ENCODE results near the gene NSL1.
"Not testable (repeated sequence)": the region's sequence is repeated elsewhere in the genome, so short reads cannot be mapped to it uniquely, and the experiment has no call there.

The NSL1 gene

GRCh38 chr1:212791676-212792395, at the start of gene NSL1, which contains the start of gene TATDN3:
Gene NSL1, minus strand, starts transcription at chr1:212791777. Its CDS starts 14 bp downstream, at chr1:212791763.
Gene TATDN3, plus strand, starts transcription at chr1:212791894. Its CDS starts 28 bp downstream, at chr1:212791922.
- TF ChIP-seq Cebpa-rat (IDR thresholded peaks at IDR 0.05) = no peak
- no peaks in the 10 kb centered on the region for H4K20me1 ChIP-seq
- peak within 1 kb of the TSS; percentile 89 to 96 (median 93) for H3K27ac ChIP-seq
- peak within 1 kb of the TSS; percentile 76 to 87 (median 82) for H3K4me3 ChIP-seq
- peaks cover 15 to 30% (median 24%) of the 10 kb centered on the region in 11 experiments for H3K36me3 ChIP-seq
- peak within 1 kb of the TSS; percentile 88 to 97 (median 93) for H3K4me2 ChIP-seq
- no peaks in the 10 kb centered on the region for H3K9me3 ChIP-seq (replicated peaks in 1 of 11)
- peak within 1 kb of the TSS; percentile 90 to 96 (median 94) for H3K9ac ChIP-seq
- H3K4me1 ChIP-seq = peaks cover 44 to 67% (median 56%) of the 10 kb centered on the region in 10 experiments
- no peaks in the 10 kb centered on the region for H3K27me3 ChIP-seq

GRCh38 chr1:212838145-212838544, 46.6 kb upstream of the NSL1 start:
- Histone ChIP-seq H3K27ac (no peak overlapping the region), H3K9me3 (replicated peaks in 1 of 11) (peaks cover 0 to under 1% (median 0%) of the 10 kb centered on the region in 11 experiments; a peak in 1 of 22 replicates), H3K9ac (no peak overlapping the region), H3K4me1 (peaks cover 0 to 11% (median 0%) of the 10 kb centered on the region in 10 experiments; a peak in 5 of 20 replicates), H3K4me2 (no peak overlapping the region), H4K20me1 (no peaks in the 10 kb centered on the region), H3K36me3 (no peaks in the 10 kb centered on the region), H3K4me3 (no peak overlapping the region), H3K27me3 (no peaks in the 10 kb centered on the region)
- no peak for TF ChIP-seq Cebpa-rat (IDR thresholded peaks at IDR 0.05)

- H3K9me3 ChIP-seq (replicated peaks in 1 of 11); H3K9ac ChIP-seq; H3K27me3 ChIP-seq; H4K20me1 ChIP-seq; H3K36me3 ChIP-seq; H3K4me3 ChIP-seq; H3K27ac ChIP-seq: not testable (repeated sequence)
- H3K4me2 ChIP-seq = peak overlapping the region in 3 of 11 experiments; percentile 2 to 13 (median 13); a peak in 2 of 22 replicates
- peaks cover 0 to 11% (median 0%) of the 10 kb centered on the region in 10 experiments; a peak in 5 of 20 replicates for H3K4me1 ChIP-seq
Measured at GRCh38 chr1:212833211-212834207, 41.9 kb upstream of the NSL1 start.

GRCh38 chr1:212828395-212828794, 36.8 kb upstream of the NSL1 start:
- Histone ChIP-seq H3K4me3 (no peak overlapping the region), H4K20me1 (no peaks in the 10 kb centered on the region), H3K27me3 (no peaks in the 10 kb centered on the region), H3K27ac (no peak overlapping the region), H3K9me3 (replicated peaks in 1 of 11) (peaks cover 27 to 40% (median 34%) of the 10 kb centered on the region in 11 experiments), H3K4me1 (peaks cover 0 to under 1% (median 0%) of the 10 kb centered on the region in 10 experiments; a peak in 1 of 20 replicates), H3K9ac (no peak overlapping the region), H3K4me2 (no peak overlapping the region), H3K36me3 (peaks cover 0 to 19% (median 0%) of the 10 kb centered on the region in 11 experiments; a peak in 9 of 22 replicates)
- TF ChIP-seq Cebpa-rat (IDR thresholded peaks at IDR 0.05) = no peak

- H4K20me1 ChIP-seq = no peaks in the 10 kb centered on the region
- no peak overlapping the region for H3K27ac ChIP-seq
- H3K27me3 ChIP-seq = no peaks in the 10 kb centered on the region
- no peak for TF ChIP-seq Cebpa-rat (IDR thresholded peaks at IDR 0.05)
- H3K4me3 ChIP-seq = no peak overlapping the region
- no peaks in the 10 kb centered on the region for H3K4me1 ChIP-seq
- no peak overlapping the region for H3K4me2 ChIP-seq
- H3K9me3 ChIP-seq (replicated peaks in 1 of 11) = peaks cover 27 to 41% (median 34%) of the 10 kb centered on the region in 11 experiments
- H3K36me3 ChIP-seq = peaks cover 0 to 19% (median 0%) of the 10 kb centered on the region in 11 experiments; a peak in 9 of 22 replicates
- no peak overlapping the region for H3K9ac ChIP-seq
Measured at GRCh38 chr1:212827831-212828278, 36.3 kb upstream of the NSL1 start.

- no peaks in the 10 kb centered on the region for H3K27me3 ChIP-seq
- TF ChIP-seq Cebpa-rat (IDR thresholded peaks at IDR 0.05) = no peak
- H3K9me3 ChIP-seq (replicated peaks in 1 of 11) = peaks cover 27 to 41% (median 34%) of the 10 kb centered on the region in 11 experiments
- H4K20me1 ChIP-seq = no peaks in the 10 kb centered on the region
- no peaks in the 10 kb centered on the region for H3K4me1 ChIP-seq
- no peak overlapping the region for H3K9ac ChIP-seq
- H3K36me3 ChIP-seq = peaks cover 0 to 19% (median 0%) of the 10 kb centered on the region in 11 experiments; a peak in 9 of 22 replicates
- H3K4me3 ChIP-seq = no peak overlapping the region
- no peak overlapping the region for H3K4me2 ChIP-seq
- H3K27ac ChIP-seq = no peak overlapping the region
Measured at GRCh38 chr1:212827171-212827776, 35.7 kb upstream of the NSL1 start.

- Histone ChIP-seq H3K36me3 (peaks cover 0 to 19% (median 0%) of the 10 kb centered on the region in 11 experiments; a peak in 9 of 22 replicates), H3K4me1 (peaks cover 0 to 2% (median 0%) of the 10 kb centered on the region in 10 experiments; a peak in 1 of 20 replicates), H3K4me2 (no peak overlapping the region), H3K9ac (no peak overlapping the region), H3K9me3 (replicated peaks in 1 of 11) (peaks cover 27 to 41% (median 34%) of the 10 kb centered on the region in 11 experiments), H4K20me1 (no peaks in the 10 kb centered on the region), H3K27me3 (no peaks in the 10 kb centered on the region), H3K4me3 (no peak overlapping the region), H3K27ac (no peak overlapping the region)
- TF ChIP-seq Cebpa-rat (IDR thresholded peaks at IDR 0.05) = no peak
Measured at GRCh38 chr1:212825798-212826452, 34.3 kb upstream of the NSL1 start.

GRCh38 chr1:212824201-212824600, 32.6 kb upstream of the NSL1 start:
- no peaks in the 10 kb centered on the region for H3K27me3 ChIP-seq
- no peak overlapping the region for H3K4me2 ChIP-seq
- peaks cover 0 to 19% (median 6%) of the 10 kb centered on the region in 10 experiments; a peak in 10 of 20 replicates for H3K4me1 ChIP-seq
- H3K4me3 ChIP-seq = no peak overlapping the region
- H3K9ac ChIP-seq = no peak overlapping the region
- peaks cover 0 to 19% (median 0%) of the 10 kb centered on the region in 11 experiments; a peak in 9 of 22 replicates for H3K36me3 ChIP-seq
- no peaks in the 10 kb centered on the region for H4K20me1 ChIP-seq
- TF ChIP-seq Cebpa-rat (IDR thresholded peaks at IDR 0.05) = no peak
- H3K9me3 ChIP-seq (replicated peaks in 1 of 11) = peaks cover 27 to 41% (median 34%) of the 10 kb centered on the region in 11 experiments
- H3K27ac ChIP-seq = no peak overlapping the region

Measured in BLaER1 treated with 17β-estradiol and CSF1 and Interleukin-3, amounts not matched to agents 10 nM and 100 nM (cell line).